Stimulated activated memory B cell treated with anti-CD40 and anti-IgM and Interleukin-4, amounts not matched to agents 10 μg/mL and 1 μg/mL and 100 μg/mL, for 72 hours (primary cell): Measurements from ENCODE around the gene GALC.
"Not testable (repeated sequence)": the region's sequence is repeated elsewhere in the genome, so short reads cannot be mapped to it uniquely, and the experiment has no call there.

Experiments used
- ATAC-seq: fragments of 150-1000 bp; cut with Tn5 transposase; 2 replicates; pipeline ENCODE4 v1.10.0; 2021
- H3K27ac Mint-ChIP-seq: one replicate; pipeline ENCODE4 v1.8.0; 2022; ENCODE audit warnings: mild to moderate bottlenecking, mixed read lengths
- H3K27me3 Mint-ChIP-seq: one replicate; pipeline ENCODE4 v1.8.0; 2022; ENCODE audit warnings: mixed read lengths
- H3K36me3 Mint-ChIP-seq: one replicate; pipeline ENCODE4 v1.8.0; 2022; ENCODE audit warnings: mixed read lengths
- H3K4me1 Mint-ChIP-seq: one replicate; pipeline ENCODE4 v1.8.0; 2022; ENCODE audit warnings: mixed read lengths
- H3K4me3 Mint-ChIP-seq: one replicate; pipeline ENCODE4 v1.8.0; 2022; ENCODE audit warnings: mild to moderate bottlenecking, moderate library complexity, mixed read lengths
- H3K9me3 Mint-ChIP-seq: one replicate; pipeline ENCODE4 v1.8.0; 2022; ENCODE audit warnings: mixed read lengths

The GALC gene

DNA sequence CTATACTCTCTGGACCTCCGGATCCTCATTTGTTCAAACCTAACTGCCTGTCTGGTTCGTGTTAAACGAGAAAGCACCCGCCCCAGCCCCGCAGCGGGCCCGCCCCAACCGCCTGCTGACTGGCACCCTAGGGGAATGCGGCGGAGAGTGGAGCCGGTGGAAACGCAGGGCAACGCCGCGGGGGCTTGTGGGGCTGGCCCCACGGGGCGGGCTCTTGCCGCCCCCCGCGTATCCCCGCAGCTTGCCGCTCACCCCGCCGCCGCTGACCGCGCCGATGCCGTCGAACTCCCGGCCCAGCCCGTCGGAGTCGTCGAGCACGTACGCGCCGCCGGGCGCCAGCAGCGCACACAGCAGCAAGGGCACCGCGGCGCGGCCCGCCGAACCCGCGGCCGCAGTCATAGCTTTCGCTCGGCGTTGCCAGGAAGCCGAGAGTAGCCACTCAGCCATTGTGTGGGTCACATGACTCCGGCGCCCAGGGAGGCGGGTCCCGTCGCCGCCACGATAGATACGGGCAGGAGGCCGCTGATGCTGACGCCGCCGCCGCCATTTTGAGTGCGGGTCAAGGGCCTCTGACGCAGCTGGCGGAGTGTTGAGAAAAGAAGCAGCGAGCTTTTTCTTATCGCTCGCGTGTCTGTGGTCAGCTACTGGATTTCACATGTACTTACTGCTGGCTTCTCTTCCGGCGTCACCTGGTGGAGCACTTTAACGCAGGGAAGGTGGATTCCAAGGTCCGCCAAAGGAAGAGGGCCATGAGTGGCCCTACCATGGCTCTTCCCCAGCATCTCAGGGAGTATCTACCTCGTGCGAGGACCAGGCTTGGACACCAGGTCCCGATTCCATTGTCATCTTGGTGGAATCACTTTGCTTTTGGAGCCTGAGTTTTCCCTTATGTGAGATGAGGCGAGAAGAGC is at the start of gene GALC:
GALC (minus strand) TSS at position 465 of the 911 bp plus-strand sequence; CDS start at position 447, 18 bp downstream.
- peak within 1 kb of the TSS; percentile 99 for H3K4me3 Mint-ChIP-seq
- H3K27ac Mint-ChIP-seq = peak within 1 kb of the TSS; percentile 98
- H3K4me1 Mint-ChIP-seq = peaks cover 65% of the 10 kb centered on the region
- no peaks in the 10 kb centered on the region for H3K9me3 Mint-ChIP-seq
- H3K27me3 Mint-ChIP-seq = no peaks in the 10 kb centered on the region
- ATAC-seq = peak; percentile 93
- H3K36me3 Mint-ChIP-seq = no peaks in the 10 kb centered on the region

DNA sequence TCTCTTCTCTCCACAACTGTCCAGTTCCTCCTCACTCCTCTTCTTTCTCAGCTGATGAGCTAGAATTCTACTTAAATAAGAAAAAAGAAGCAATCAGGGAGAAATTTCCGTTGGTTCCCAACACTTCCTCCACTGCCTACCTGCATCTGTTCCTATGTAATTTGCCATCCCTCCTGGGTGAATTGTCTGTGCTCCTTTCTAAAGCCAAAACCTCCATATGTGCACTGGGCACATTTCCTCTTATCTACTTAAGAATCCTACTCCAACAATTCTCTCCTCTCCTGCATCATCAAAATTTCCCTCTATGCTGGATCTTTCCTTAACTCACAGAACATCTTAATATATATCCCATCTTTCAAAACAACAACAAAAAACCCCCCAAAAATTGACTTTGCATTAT is 47.2 kb upstream of the GALC start:
- Mint-ChIP-seq H3K4me3 (no peak overlapping the region), H3K27ac (no peak overlapping the region), H3K36me3 (no peaks in the 10 kb centered on the region), H3K4me1 (no peaks in the 10 kb centered on the region), H3K9me3 (no peaks in the 10 kb centered on the region), H3K27me3 (no peaks in the 10 kb centered on the region)
- no peak for ATAC-seq

DNA sequence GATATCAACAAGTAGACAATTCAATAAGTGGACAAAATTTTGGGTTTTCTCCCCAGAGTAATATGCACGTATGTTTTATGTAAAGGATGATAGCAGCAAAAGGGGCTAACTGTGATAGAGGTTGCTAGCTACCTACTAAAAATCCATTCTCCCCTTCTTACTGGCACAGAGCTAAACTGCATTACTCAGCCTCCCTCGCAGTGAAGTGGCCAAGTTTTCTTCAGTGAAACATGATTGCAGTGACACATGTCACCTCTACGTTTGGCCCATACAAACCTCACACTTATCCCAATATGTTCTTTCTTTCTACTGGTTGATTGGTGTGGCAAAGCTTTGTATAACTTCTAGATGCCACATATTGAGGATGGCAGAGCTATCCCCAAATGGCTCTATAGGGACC is 46.2 kb upstream of the GALC start:
- Mint-ChIP-seq H3K4me1 (no peaks in the 10 kb centered on the region), H3K27me3 (no peaks in the 10 kb centered on the region), H3K27ac (no peak overlapping the region), H3K4me3 (no peak overlapping the region), H3K36me3 (no peaks in the 10 kb centered on the region), H3K9me3 (no peaks in the 10 kb centered on the region)
- no peak for ATAC-seq

DNA sequence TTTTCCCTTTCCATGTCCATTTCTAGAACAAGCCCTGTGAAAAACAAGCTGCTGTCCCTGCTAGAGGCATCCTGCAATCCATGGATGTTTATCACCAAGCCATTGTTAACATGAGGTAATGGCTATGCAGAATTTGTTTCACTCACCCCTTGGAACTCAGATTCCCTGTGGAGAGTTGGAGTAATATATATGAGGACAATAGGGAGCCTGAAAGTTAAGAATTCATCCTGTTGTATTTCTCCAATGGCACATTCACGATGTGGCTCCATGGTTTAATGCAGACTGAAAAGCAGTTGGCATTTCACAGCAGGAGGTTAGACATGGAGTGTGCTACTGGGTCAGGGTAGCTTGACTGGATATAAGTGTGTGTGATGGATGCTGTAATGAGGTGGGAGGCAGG is 44.3 kb upstream of the GALC start:
- Mint-ChIP-seq H3K4me1 (no peaks in the 10 kb centered on the region), H3K4me3 (no peak overlapping the region), H3K27me3 (no peaks in the 10 kb centered on the region), H3K36me3 (no peaks in the 10 kb centered on the region), H3K27ac (no peak overlapping the region), H3K9me3 (no peaks in the 10 kb centered on the region)
- ATAC-seq = no peak

DNA sequence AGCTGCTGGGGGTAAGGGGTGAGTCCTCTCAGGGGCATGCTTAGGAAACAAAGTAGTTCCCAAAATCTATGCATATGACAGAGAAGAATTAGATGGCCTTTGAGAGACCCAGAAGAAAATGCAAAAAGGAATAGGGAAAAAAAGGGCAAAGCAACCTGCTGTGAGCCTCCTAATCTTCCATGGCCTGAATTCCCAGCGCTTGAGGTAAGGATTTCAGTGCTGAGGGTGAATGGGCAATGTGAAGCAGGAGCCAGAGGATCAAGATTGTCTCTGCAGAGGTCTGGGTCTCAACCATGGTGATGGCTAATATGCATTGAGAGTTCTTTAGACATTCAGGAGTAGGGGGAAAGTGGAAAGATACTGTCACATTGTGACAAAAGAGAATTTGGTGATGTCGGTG is 43.4 kb upstream of the GALC start:
- Mint-ChIP-seq H3K27me3 (no peaks in the 10 kb centered on the region), H3K4me1 (no peaks in the 10 kb centered on the region), H3K4me3 (no peak overlapping the region), H3K9me3 (no peaks in the 10 kb centered on the region), H3K36me3 (no peaks in the 10 kb centered on the region), H3K27ac (no peak overlapping the region)
- no peak for ATAC-seq

DNA sequence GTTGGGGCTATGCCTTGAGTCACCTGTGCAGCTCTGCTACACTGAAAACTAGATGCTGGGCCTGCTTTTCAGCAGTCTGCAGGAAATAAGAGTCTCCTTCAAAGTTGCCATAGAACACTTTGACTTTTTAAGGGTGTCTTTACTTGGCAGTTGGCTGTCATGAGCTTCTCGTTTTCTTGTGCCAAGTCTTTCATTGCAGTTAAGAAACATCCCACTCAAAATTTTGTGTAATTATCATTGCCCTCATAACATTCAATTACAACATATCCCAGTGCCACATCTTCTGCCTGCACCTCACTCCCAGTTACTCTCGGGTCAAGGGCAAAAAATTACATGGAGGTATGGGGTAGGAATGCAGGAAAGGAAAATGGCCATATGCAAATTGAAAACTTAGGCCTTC is 41.1 kb upstream of the GALC start:
- Mint-ChIP-seq H3K4me1 (peaks cover 6% of the 10 kb centered on the region), H3K36me3 (no peaks in the 10 kb centered on the region), H3K27ac (no peak overlapping the region), H3K9me3 (no peaks in the 10 kb centered on the region), H3K27me3 (no peaks in the 10 kb centered on the region), H3K4me3 (no peak overlapping the region)
- ATAC-seq = no peak

DNA sequence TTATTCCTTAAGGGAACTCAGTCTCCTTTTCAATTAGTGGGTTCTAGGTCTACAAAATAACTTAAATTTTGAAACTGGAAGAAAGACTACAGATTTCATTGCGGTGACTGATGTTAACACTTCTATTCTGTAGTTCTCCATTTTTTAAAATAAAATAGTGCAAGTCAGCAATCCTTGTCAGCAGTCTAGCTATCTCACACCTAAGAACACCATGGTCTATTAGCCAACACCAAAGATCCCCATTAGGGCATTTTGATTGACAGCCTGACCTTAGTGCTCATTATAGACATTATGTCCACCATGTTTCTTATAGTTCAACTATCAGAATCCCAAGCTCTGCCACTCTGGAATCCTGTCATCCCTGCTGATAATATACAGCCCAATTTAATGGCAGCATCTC is 39.4 kb upstream of the GALC start:
- Mint-ChIP-seq H3K27ac (no peak overlapping the region), H3K4me1 (peaks cover 8% of the 10 kb centered on the region), H3K36me3 (no peaks in the 10 kb centered on the region), H3K4me3 (no peak overlapping the region), H3K9me3 (no peaks in the 10 kb centered on the region), H3K27me3 (no peaks in the 10 kb centered on the region)
- no peak for ATAC-seq

DNA sequence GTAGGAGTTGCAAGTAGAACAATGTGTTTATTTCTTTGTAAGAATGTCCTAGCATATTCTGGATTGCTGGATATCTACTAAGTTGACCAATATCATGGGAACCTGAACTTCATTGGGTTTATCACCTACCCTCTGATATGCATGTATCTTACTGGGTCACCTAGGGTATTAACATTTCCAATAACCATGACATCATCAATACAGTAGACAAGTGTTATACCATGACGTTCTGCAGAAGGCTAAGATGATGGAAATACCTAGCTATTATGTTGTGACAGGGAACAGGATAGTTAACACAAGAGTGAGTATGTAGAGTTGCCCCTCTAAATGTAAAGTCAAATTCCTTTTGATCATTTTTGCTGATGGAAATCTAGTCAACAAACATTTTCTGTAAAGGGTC is 37.9 kb upstream of the GALC start:
- Mint-ChIP-seq H3K27me3 (no peaks in the 10 kb centered on the region), H3K4me1 (peaks cover 18% of the 10 kb centered on the region), H3K4me3 (no peak overlapping the region), H3K36me3 (no peaks in the 10 kb centered on the region), H3K9me3 (no peaks in the 10 kb centered on the region), H3K27ac (no peak overlapping the region)
- no peak for ATAC-seq

DNA sequence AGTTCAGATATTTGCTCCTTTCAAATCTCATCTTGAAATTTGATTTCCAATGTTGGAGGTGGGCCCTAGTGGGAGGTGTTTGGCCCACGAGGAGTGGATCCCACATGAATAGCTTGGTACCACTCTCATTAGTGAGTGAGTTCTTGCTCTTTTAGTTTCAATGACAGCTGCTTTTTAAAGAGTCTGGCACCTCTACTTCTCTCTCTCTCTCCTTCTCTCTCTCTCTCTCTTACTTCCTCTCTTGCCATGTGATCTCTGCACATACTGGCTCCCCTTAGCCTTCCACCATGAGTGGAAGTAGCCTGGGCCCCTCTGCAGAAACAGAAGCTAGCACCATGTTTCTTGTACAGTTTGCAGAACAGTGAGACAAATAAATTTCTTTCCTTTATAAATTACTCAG is 37.1 kb upstream of the GALC start:
- Mint-ChIP-seq H3K9me3 (no peaks in the 10 kb centered on the region), H3K4me1 (peaks cover 18% of the 10 kb centered on the region), H3K27ac (no peak overlapping the region), H3K4me3 (no peak overlapping the region), H3K27me3 (no peaks in the 10 kb centered on the region), H3K36me3 (no peaks in the 10 kb centered on the region)
- ATAC-seq = no peak

DNA sequence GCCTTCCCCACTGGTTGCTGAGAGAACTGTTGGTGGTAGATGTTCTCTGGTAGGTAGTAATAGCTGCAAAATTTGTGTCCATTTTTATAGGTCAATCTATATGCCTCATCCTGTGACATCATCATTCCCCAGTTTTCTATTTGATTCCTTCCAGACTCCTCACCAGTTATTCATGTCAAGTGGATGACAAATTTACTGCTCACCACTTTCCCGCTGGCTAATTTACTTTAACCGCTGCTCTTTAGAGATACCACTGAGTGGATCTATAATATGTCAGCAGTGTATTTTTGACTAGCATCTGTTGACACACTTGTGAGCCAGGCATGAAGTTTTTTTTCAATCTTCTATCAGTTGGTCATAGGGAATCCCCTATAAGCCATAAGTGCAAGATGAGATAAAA is 36.5 kb upstream of the GALC start:
- no peaks in the 10 kb centered on the region for H3K27me3 Mint-ChIP-seq
- ATAC-seq = no peak
- no peaks in the 10 kb centered on the region for H3K36me3 Mint-ChIP-seq
- H3K4me3 Mint-ChIP-seq = no peak overlapping the region
- H3K9me3 Mint-ChIP-seq = no peaks in the 10 kb centered on the region
- H3K4me1 Mint-ChIP-seq = peaks cover 18% of the 10 kb centered on the region
- no peak overlapping the region for H3K27ac Mint-ChIP-seq

DNA sequence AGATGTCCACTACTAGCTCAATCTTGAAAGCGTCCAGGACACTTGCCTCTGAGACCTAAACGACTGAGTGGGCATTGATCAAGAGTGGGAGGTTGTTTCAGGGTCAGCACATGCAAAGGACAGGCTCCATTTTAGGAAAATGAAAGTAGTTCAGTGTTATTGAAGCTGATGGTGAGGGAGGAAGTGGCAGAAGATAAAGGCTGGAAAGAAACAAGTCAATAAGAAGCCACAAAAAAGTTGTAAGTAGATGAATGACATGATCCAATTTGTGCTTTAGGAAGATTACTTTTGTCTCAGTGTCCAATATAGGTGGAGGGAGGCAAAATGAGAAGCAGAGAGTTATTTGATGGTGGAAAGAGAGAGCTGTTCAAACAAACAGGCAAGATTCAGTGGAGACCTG is 33.9 kb upstream of the GALC start:
- no peaks in the 10 kb centered on the region for H3K9me3 Mint-ChIP-seq
- H3K36me3 Mint-ChIP-seq = no peaks in the 10 kb centered on the region
- H3K4me1 Mint-ChIP-seq = peaks cover 26% of the 10 kb centered on the region
- ATAC-seq = no peak
- H3K4me3 Mint-ChIP-seq = no peak overlapping the region
- no peaks in the 10 kb centered on the region for H3K27me3 Mint-ChIP-seq
- no peak overlapping the region for H3K27ac Mint-ChIP-seq

DNA sequence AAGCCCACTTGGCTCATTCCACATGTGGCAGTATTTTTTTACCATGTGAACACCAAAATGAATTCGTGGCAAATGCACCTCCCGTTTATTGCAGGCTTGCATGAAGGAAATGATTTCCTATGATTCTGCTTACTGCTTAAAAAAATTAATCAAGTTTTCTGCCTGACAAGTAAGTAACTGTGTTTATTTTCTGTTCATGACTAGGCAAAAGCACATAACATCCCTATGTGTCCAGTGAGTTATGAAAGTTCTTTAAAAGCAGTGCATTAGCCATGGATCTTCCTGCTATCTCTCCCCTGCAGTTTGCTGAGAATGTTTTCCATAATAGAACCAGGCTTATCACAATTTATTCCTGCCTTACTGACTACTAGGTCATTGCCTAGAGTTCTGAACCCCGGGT is 32.3 kb upstream of the GALC start:
- Mint-ChIP-seq H3K36me3 (no peaks in the 10 kb centered on the region), H3K9me3 (no peaks in the 10 kb centered on the region), H3K4me1 (peaks cover 24% of the 10 kb centered on the region), H3K27me3 (no peaks in the 10 kb centered on the region), H3K27ac (no peak overlapping the region), H3K4me3 (no peak overlapping the region)
- no peak for ATAC-seq

DNA sequence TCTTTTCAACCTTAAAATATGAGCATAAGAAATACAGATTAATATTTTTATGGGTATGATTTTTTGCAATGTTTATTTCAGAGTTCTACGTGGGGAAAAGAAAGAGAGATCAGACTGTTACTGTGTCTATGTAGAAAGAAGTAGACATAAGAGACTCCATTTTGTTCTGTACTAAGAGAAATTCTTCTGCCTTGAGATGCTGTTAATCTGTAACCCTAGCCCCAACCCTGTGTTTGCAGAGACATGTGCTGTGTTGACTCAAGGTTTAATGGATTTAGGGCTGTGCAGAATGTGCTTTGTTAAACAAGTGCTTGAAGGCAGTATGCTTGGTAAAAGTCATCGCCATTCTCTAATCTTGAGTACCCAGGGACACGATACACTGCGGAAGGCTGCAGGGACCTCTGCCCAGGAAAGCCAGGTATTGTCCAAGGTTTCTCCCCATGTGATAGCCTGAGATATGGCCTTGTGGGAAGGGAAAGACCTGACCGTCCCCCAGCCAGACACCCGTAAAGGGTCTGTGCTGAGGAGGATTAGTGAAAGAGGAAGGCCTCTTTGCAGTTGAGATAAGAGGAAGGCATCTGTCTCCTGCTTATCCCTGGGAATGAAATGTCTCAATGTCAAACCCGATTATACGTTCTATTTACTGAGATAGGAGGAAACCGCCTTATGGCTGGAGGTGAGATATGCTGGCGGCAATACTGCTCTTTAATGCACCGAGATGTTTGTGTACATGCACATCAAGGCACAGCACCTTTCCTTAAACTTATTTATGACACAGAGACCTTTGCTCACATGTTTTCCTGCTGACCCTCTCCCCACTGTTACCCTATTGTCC is 31.5 kb upstream of the GALC start:
- ATAC-seq, H3K27ac Mint-ChIP-seq, H3K27me3 Mint-ChIP-seq, H3K36me3 Mint-ChIP-seq, H3K9me3 Mint-ChIP-seq, H3K4me3 Mint-ChIP-seq: not testable (repeated sequence)
- H3K4me1 Mint-ChIP-seq = peaks cover 19% of the 10 kb centered on the region

DNA sequence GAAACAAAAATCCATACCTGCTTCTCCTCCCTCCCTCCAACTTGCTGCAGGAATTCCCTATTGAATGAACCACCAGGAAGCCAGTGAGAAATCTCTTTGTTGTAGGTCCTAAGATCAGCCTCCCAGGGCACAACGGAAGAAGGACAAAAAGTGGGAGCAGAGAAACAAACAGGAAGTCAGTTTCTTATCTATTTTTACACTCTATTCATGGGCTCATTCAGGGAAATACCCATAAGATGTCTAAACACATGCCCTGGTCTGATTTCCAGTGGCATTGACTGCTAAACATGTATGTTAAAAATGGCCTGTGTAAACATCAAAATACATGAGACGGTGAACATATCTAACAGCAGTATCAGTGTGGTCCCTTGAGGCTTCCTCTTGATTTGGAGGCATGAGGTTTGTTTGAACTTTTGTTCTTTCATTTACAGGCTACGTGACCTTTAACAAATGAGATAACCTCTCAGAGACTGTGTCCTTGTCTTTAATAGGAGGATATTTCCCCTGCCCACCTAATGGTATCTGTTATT is 30.7 kb upstream of the GALC start:
- H3K36me3 Mint-ChIP-seq = no peaks in the 10 kb centered on the region
- no peak overlapping the region for H3K4me3 Mint-ChIP-seq
- H3K27me3 Mint-ChIP-seq = no peaks in the 10 kb centered on the region
- H3K27ac Mint-ChIP-seq = no peak overlapping the region
- H3K9me3 Mint-ChIP-seq = no peaks in the 10 kb centered on the region
- H3K4me1 Mint-ChIP-seq = peaks cover 19% of the 10 kb centered on the region
- peak; percentile 54 for ATAC-seq

DNA sequence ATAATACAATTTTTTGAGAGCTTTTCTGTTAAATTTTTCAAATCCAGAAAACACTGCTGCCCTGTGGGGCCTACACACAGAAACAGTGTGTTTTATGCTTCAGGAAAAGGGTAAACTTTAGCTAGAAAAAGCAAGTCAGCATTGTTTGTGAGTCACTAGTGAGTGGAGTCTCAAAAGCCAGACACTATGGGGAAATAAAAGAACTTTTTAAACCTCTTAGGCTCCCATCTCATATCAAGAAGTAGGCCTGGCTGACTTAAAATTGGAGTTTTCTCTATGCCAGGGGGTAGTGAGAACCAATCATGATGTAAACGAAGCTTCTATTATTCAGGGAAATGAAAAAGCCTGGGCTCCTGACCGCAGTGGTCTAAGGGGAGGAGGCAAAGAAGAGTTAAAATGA is 24.6 kb upstream of the GALC start:
- H3K4me1 Mint-ChIP-seq = peaks cover 17% of the 10 kb centered on the region
- H3K27ac Mint-ChIP-seq = no peak overlapping the region
- H3K36me3 Mint-ChIP-seq = peaks cover 14% of the 10 kb centered on the region
- H3K27me3 Mint-ChIP-seq = no peaks in the 10 kb centered on the region
- H3K9me3 Mint-ChIP-seq = no peaks in the 10 kb centered on the region
- no peak overlapping the region for H3K4me3 Mint-ChIP-seq
- ATAC-seq = no peak
